HEK293T (cell line): ENCODE results near the gene HSPE1.

Experiments used
- ARNT ChIP-seq: fragments of 450-650 bp; IDR thresholded peaks from 2 replicates; pipeline ENCODE4 v1.6.1; 2017; ENCODE audit warnings: mild to moderate bottlenecking
- HDGF ChIP-seq: fragments of 450-650 bp; IDR thresholded peaks from 2 replicates; pipeline ENCODE4 v1.6.1; 2017; ENCODE audit warnings: antibody characterized with exemption, borderline replicate concordance
- L3MBTL2 ChIP-seq: fragments of 450-650 bp; conservative IDR thresholded peaks from 2 replicates; pipeline ENCODE4 v1.6.1; 2016; ENCODE audit warnings: mild to moderate bottlenecking

- TF ChIP-seq ARNT = no peak
- TF ChIP-seq L3MBTL2 = no peak
- TF ChIP-seq HDGF = no peak
Observed at GRCh38 chr2:197452754-197453122, 47.4 kb upstream of the HSPE1 start.
